Breast epithelium (tissue), 3 donors: ENCODE data around the gene MYH9.

Experiments used
- POLR2AphosphoS5 ChIP-seq, 3 donors: sonication (generic); formaldehyde crosslinking; IDR thresholded peaks; one replicate each; pipeline ENCODE4 v1.6.1; 2017; ENCODE audit warnings: antibody characterized with exemption in 3 of 3
- TF ChIP-seq, protein P1 (sequence below), 3 donors: fragments of 450-650 bp; IDR thresholded peaks; one replicate each; pipeline ENCODE4 v1.5.1; 2016 to 2017; ENCODE audit warnings: antibody characterized with exemption in 3 of 3, mild to moderate bottlenecking in 3 of 3, moderate library complexity in 3 of 3

DNA sequence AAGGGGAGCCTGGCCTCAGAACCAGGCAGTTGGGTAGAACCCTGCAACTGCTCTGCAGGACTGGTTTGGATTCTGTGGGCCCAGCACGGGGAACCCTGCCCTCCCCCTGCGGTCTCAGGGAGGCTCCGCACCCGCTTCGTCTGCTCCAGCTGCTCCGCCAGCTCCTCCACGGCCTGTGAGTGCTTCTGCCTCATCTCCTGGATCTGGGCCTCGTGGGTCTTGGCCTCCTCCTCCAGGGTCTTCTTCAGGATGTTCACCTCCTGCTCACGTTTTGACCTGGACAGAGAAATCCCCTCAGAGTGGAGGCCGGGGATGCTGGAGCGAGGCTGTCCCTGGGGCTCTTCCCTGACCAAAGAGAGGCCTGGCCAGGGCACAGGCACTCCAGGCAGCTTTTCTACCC, 93.0 kb downstream of the MYH9 start:
- TF ChIP-seq, protein P1, sequence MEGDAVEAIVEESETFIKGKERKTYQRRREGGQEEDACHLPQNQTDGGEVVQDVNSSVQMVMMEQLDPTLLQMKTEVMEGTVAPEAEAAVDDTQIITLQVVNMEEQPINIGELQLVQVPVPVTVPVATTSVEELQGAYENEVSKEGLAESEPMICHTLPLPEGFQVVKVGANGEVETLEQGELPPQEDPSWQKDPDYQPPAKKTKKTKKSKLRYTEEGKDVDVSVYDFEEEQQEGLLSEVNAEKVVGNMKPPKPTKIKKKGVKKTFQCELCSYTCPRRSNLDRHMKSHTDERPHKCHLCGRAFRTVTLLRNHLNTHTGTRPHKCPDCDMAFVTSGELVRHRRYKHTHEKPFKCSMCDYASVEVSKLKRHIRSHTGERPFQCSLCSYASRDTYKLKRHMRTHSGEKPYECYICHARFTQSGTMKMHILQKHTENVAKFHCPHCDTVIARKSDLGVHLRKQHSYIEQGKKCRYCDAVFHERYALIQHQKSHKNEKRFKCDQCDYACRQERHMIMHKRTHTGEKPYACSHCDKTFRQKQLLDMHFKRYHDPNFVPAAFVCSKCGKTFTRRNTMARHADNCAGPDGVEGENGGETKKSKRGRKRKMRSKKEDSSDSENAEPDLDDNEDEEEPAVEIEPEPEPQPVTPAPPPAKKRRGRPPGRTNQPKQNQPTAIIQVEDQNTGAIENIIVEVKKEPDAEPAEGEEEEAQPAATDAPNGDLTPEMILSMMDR (IDR thresholded peaks at IDR 0.05) = no peak
- no peak for TF ChIP-seq POLR2AphosphoS5 (IDR thresholded peaks at IDR 0.05)
